HEK293T (cell line): ENCODE results near the gene SERPIND1.

Experiments
- ARNT ChIP-seq: fragments of 450-650 bp; IDR thresholded peaks from 2 replicates; pipeline ENCODE4 v1.6.1; 2017; ENCODE audit warnings: mild to moderate bottlenecking
- CTBP1 ChIP-seq: fragments of 450-650 bp; IDR thresholded peaks from 2 replicates; pipeline ENCODE4 v1.6.1; 2016; ENCODE audit warnings: borderline replicate concordance
- ELF4 ChIP-seq: fragments of 450-650 bp; IDR thresholded peaks from 2 replicates; pipeline ENCODE4 v1.6.1; 2017; ENCODE audit warnings: antibody characterized with exemption
- FOXA1 ChIP-seq: fragments of 450-650 bp; IDR thresholded peaks from 2 replicates; pipeline ENCODE4 v1.6.1; 2016; ENCODE audit warnings: mild to moderate bottlenecking
- FOXK2 ChIP-seq: fragments of 450-650 bp; IDR thresholded peaks from 2 replicates; pipeline ENCODE4 v1.6.1; 2016; ENCODE audit warnings: mild to moderate bottlenecking
- LEF1 ChIP-seq: fragments of 450-650 bp; IDR thresholded peaks from 2 replicates; pipeline ENCODE4 v1.6.1; 2017; ENCODE audit warnings: mild to moderate bottlenecking, borderline replicate concordance
- SP1 ChIP-seq: fragments of 450-650 bp; IDR thresholded peaks from 2 replicates; pipeline ENCODE4 v1.6.1; 2017

DNA sequence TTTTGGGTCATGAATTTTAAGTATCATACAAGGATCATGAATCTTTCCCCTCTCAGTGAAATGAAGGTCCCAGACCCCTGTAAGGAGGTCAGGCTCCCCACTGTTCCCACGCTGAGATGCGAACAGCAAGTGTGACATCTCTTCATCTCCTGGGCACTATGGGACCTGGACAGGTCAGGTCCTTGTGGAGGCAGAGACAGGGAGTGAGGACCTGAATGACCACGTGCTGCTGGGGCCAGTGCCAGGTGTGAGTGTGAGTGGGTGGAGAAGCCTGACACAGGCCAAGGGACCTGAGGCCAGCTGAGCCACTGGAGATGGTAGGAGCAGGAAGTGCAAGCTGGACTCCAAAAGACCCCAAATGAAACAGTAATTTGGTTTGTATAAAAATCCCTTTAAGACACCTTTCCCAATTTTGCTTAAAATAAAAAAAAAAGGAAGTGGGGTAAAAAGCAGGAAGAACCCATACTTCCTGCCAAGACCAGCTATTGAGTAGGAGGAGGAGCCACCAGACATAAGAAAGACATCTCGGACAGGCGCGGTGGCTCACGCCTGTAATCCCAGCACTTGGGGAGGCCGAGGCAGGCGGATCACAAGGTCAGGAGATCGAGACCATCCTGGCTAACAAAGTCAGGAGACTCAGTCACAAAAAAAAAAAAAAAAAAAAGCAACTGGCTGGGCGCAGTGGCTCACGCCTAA is 35.4 kb upstream of the SERPIND1 start:
- TF ChIP-seq CTBP1 (no peak), ELF4 (no peak), SP1 (no peak), FOXA1 (no peak), ARNT (no peak), LEF1 (no peak), FOXK2 (no peak)
